HEK293 (cell line): ENCODE measurements around the gene MACF1.

Experiments used
- CTCF ChIP-seq: fragments of 450-650 bp; formaldehyde crosslinking; IDR thresholded peaks from 2 replicates; pipeline ENCODE4 v1.5.1; 2016; ENCODE audit warnings: missing biosample characterization, missing genetic modification characterization
- GLI4 ChIP-seq: fragments of 450-650 bp; formaldehyde crosslinking; IDR thresholded peaks from 2 replicates; pipeline ENCODE4 v1.5.1; 2016; ENCODE audit warnings: missing biosample characterization, missing genetic modification characterization
- KLF10 ChIP-seq: fragments of 450-650 bp; IDR thresholded peaks from 2 replicates; pipeline ENCODE4 v1.5.1; 2018; ENCODE audit warnings: missing biosample characterization, mild to moderate bottlenecking, missing genetic modification characterization
- RBAK ChIP-seq: fragments of 450-650 bp; formaldehyde crosslinking; IDR thresholded peaks from 2 replicates; pipeline ENCODE4 v1.5.1; 2016; ENCODE audit warnings: missing biosample characterization, missing genetic modification characterization
- REST ChIP-seq: fragments of 450-650 bp; formaldehyde crosslinking; IDR thresholded peaks from 2 replicates; pipeline ENCODE4 v1.5.1; 2016; ENCODE audit warnings: missing biosample characterization, missing genetic modification characterization
- SETDB1 ChIP-seq: IDR thresholded peaks from one replicate; pipeline ENCODE4 v1.6.1; 2017; ENCODE audit warnings: mild to moderate bottlenecking, low read length, moderate library complexity, mixed read lengths; ENCODE audit not compliant: insufficient read length
- SP7 ChIP-seq: fragments of 450-650 bp; formaldehyde crosslinking; IDR thresholded peaks from 2 replicates; pipeline ENCODE4 v1.5.1; 2016; ENCODE audit warnings: missing biosample characterization, missing genetic modification characterization
- YY1 ChIP-seq: fragments of 450-650 bp; formaldehyde crosslinking; IDR thresholded peaks from 2 replicates; pipeline ENCODE4 v1.5.1; 2018; ENCODE audit warnings: missing biosample characterization, missing genetic modification characterization
- ZNF335 ChIP-seq: fragments of 450-650 bp; formaldehyde crosslinking; conservative IDR thresholded peaks from 2 replicates; pipeline ENCODE4 v1.5.1; 2016; ENCODE audit warnings: missing biosample characterization, missing genetic modification characterization
- ZNF664 ChIP-seq: fragments of 450-650 bp; formaldehyde crosslinking; IDR thresholded peaks from 2 replicates; pipeline ENCODE4 v1.5.1; 2016; ENCODE audit warnings: missing biosample characterization, missing genetic modification characterization
- ZNF777 ChIP-seq: fragments of 450-650 bp; formaldehyde crosslinking; IDR thresholded peaks from 2 replicates; pipeline ENCODE4 v1.5.1; 2017; ENCODE audit warnings: missing biosample characterization, missing genetic modification characterization, borderline replicate concordance
- ZSCAN23 ChIP-seq: fragments of 450-650 bp; formaldehyde crosslinking; IDR thresholded peaks from 2 replicates; pipeline ENCODE4 v1.5.1; 2016; ENCODE audit warnings: missing biosample characterization, missing genetic modification characterization
- ZSCAN4 ChIP-seq: fragments of 450-650 bp; formaldehyde crosslinking; IDR thresholded peaks from 2 replicates; pipeline ENCODE4 v1.5.1; 2017; ENCODE audit warnings: missing biosample characterization, missing genetic modification characterization

- no peak for TF ChIP-seq YY1
- TF ChIP-seq CTCF: no peak
- no peak for TF ChIP-seq ZSCAN23 (tag by site-specific recombination)
- TF ChIP-seq ZNF335 (tag by site-specific recombination): no peak
- no peak for TF ChIP-seq RBAK (tag by site-specific recombination)
- no peak for TF ChIP-seq GLI4 (tag by site-specific recombination)
- no peak for TF ChIP-seq REST (tag by site-specific recombination)
- no peak for TF ChIP-seq SETDB1
- TF ChIP-seq SP7 (tag by site-specific recombination): no peak
- TF ChIP-seq ZNF777 (tag by site-specific recombination): no peak
- no peak for TF ChIP-seq ZNF664 (tag by site-specific recombination)
- TF ChIP-seq ZSCAN4 (tag by site-specific recombination): no peak
- TF ChIP-seq KLF10: no peak
Measured at GRCh38 chr1:39238476-39238875, 34.0 kb downstream of the MACF1 start.
